HepG2 (cell line): ENCODE results near the gene WNT3A. TPM values are rescaled to one million over a fixed set of nuclear protein-coding genes. Genes with fewer than 3 reads are reported as not detected.

Experiments used
- ATAC-seq: fragments of 200-7000 bp; cut with Tn5 transposase; 3 replicates; pipeline ENCODE4 v1.9.1; 2020; ENCODE audit warnings: mild to moderate bottlenecking, moderate library complexity
- BruUV-seq: library from RNA; stranded (reverse); fragments of 400-500 nt; replicated peaks from 2 replicates; lab custom pipeline; 2021; lab: Mats Ljungman, UMichigan
- CTCF ChIA-PET: fragments of 300-600 bp; formaldehyde crosslinking; extraction: SDS; loops from one replicate; lab custom pipeline; 2021; ENCODE audit warnings: low total read pairs, inconsistent platforms, low intra/inter-chr PET ratio; lab: Yijun Ruan, JAX
- POLR2A ChIA-PET: fragments of 350-600 bp; sonication (Branson Sonifier 250); formaldehyde crosslinking; loops from one replicate; lab custom pipeline; 2020; ENCODE audit warnings: antibody characterized with exemption, inconsistent platforms; lab: Yijun Ruan, JAX
- DNase-seq: peaks from one replicate; pipeline ENCODE4 v3.0.0-alpha.2; 2015; ENCODE audit warnings: low spot score
- FAIRE-seq: peaks from 3 replicates; lab custom pipeline; 2011; peaks lifted over from hg19 to GRCh38; lab: Jason Lieb, UNC
- H2AFZ ChIP-seq: one replicate; pipeline ENCODE4 v1.6.1; 2011; ENCODE audit warnings: low read length, inconsistent platforms
- H3K27ac ChIP-seq: fragments of 300-600 bp; 3 replicates; pipeline ENCODE4 v1.8.0; 2011; ENCODE audit warnings: mixed run types, mild to moderate bottlenecking, mixed read lengths, low read length, inconsistent platforms; ENCODE audit not compliant: insufficient read depth; ENCODE audit errors: extremely low read length
- H3K27me3 ChIP-seq, 2 experiments: fragments of 200-600 bp in 1 of 2; 2 replicates in 1 of 2; 3 replicates in 1 of 2; pipeline versions ENCODE4 v1.6.0 to v1.8.0; 2011; ENCODE audit warnings: low read length in 2 of 2, mild to moderate bottlenecking in 2 of 2, moderate library complexity in 2 of 2, inconsistent platforms in 1 of 2; ENCODE audit not compliant: insufficient read depth in 2 of 2, control insufficient read depth in 1 of 2
- H3K36me3 ChIP-seq, 2 experiments: fragments of 200-600 bp in 1 of 2; replicated peaks in 1 of 2; 2 replicates in 1 of 2; 3 replicates in 1 of 2; pipeline versions ENCODE4 v1.5.1 to v1.8.0; 2011; ENCODE audit warnings: low read length in 2 of 2, inconsistent platforms in 1 of 2; ENCODE audit not compliant: insufficient read depth in 2 of 2, control insufficient read depth in 1 of 2
- H3K4me1 ChIP-seq: 2 replicates; pipeline ENCODE4 v1.5.1; 2012; ENCODE audit warnings: low read length, inconsistent platforms; ENCODE audit not compliant: insufficient read depth
- H3K4me2 ChIP-seq: 2 replicates; pipeline ENCODE4 v1.6.0; 2011; ENCODE audit warnings: low read depth, low read length, inconsistent platforms
- H3K4me3 ChIP-seq, 3 experiments: fragments of 200-600 bp in 1 of 3; sonication (generic), shearing (Covaris generic) in 1 of 3; replicated peaks in 1 of 3; 2 replicates each; pipeline ENCODE4 v1.5.1; 2011 to 2016; ENCODE audit warnings: low read length in 3 of 3, inconsistent platforms in 2 of 3, low read depth in 2 of 3, mild to moderate bottlenecking in 2 of 3, control low read depth in 1 of 3, mixed read lengths in 1 of 3; ENCODE audit not compliant: insufficient read depth in 1 of 3
- H3K79me2 ChIP-seq: one replicate; pipeline ENCODE4 v1.6.1; 2011; ENCODE audit warnings: low read length, inconsistent platforms; ENCODE audit not compliant: insufficient read depth
- H3K9ac ChIP-seq: 2 replicates; pipeline ENCODE4 v1.6.0; 2011; ENCODE audit warnings: mild to moderate bottlenecking, low read depth, low read length, inconsistent platforms; ENCODE audit not compliant: insufficient read depth
- H3K9me3 ChIP-seq: 2 replicates; pipeline ENCODE4 v1.5.1; 2012; ENCODE audit warnings: mild to moderate bottlenecking, low read length
- H4K20me1 ChIP-seq: 2 replicates; pipeline ENCODE4 v1.6.0; 2011; ENCODE audit warnings: inconsistent platforms, mild to moderate bottlenecking, low read length, moderate library complexity; ENCODE audit not compliant: insufficient read depth
- ATF7-NPFF ChIP-seq: sonication (generic); formaldehyde crosslinking; IDR thresholded peaks from 2 replicates; pipeline ENCODE4 v1.8.1; 2023; ENCODE audit warnings: mild to moderate bottlenecking, low read depth, missing genetic modification reagents, moderate library complexity
- CBX1 ChIP-seq: IDR thresholded peaks from one replicate; pipeline ENCODE4 v1.6.1; 2016; ENCODE audit warnings: antibody characterized with exemption, low read depth
- FOSL1 ChIP-seq: sonication (generic); formaldehyde crosslinking; IDR thresholded peaks from 2 replicates; pipeline ENCODE4 v1.9.0; 2021; ENCODE audit warnings: missing genetic modification reagents, borderline replicate concordance
- FOXP1 ChIP-seq, 2 experiments: fragments of 450-650 bp in 1 of 2; IDR thresholded peaks; 2 replicates each; pipeline ENCODE4 v1.6.1; 2017 to 2018; ENCODE audit warnings: antibody characterized with exemption in 1 of 2
- KMT2B ChIP-seq: IDR thresholded peaks from 2 replicates; pipeline ENCODE4 v1.6.1; 2016; ENCODE audit warnings: missing genetic modification reagents, missing compliant biosample characterization
- MED1 ChIP-seq: sonication (generic); formaldehyde crosslinking; IDR thresholded peaks from 2 replicates; pipeline ENCODE4 v1.4.0; 2020; ENCODE audit warnings: missing genetic modification reagents
- ZNF441 ChIP-seq: sonication (generic); formaldehyde crosslinking; IDR thresholded peaks from 2 replicates; pipeline ENCODE4 v1.7.0; 2021; ENCODE audit warnings: missing genetic modification reagents, borderline replicate concordance
- WGBS: methylation state at CpG from one replicate; pipeline ENCODE4 v1.1.6; 2017; ENCODE audit warnings: low lambda C conversion rate; 5-methylcytosine and 5-hydroxymethylcytosine counted together
- in situ Hi-C: cut with HindIII; loops from 2 replicates; pipeline ENCODE4 v1.10.0; 2017; ENCODE audit warnings: low pct_unique_long_range_greater_than_20kb; ENCODE audit not compliant: extremely low pct_ligation_motif_present
- intact Hi-C: fragments of 100-400 bp; cut with micrococcal nuclease; formaldehyde crosslinking; loops from one replicate; pipeline ENCODE4 v1.10.0; 2022; ENCODE audit not compliant: unreplicated experiment
- polyA plus RNA-seq, 8 experiments: library from polyadenylated mRNA; depleted of rRNA in 3 of 8; stranded (reverse) in 7 of 8; unstranded in 1 of 8; fragments of >200 nt; fragmentation: Illumina TruSeq in 4 of 8; extraction: Trizol in 4 of 8; gene quantifications; 2 replicates each; pipeline versions ENCODE4 v1.2.1 to v1.2.3, GENCODE V29; 2011 to 2016; ENCODE audit warnings: low read depth in 4 of 8, missing spikeins in 1 of 8, mixed read lengths in 1 of 8; ENCODE audit not compliant: insufficient read depth in 1 of 8
- total RNA-seq, 5 experiments: library from RNA; depleted of rRNA; stranded (reverse); fragments of >200 nt; fragmentation: Illumina TruSeq; extraction: Trizol; gene quantifications; 2 replicates each; pipeline ENCODE4 v1.2.3, GENCODE V29; 2016; ENCODE audit warnings: low read depth in 1 of 5
- TF ChIP-seq, protein P1 (sequence below): sonication (generic); formaldehyde crosslinking; IDR thresholded peaks from 2 replicates; pipeline ENCODE4 v1.8.1; 2023; ENCODE audit warnings: mild to moderate bottlenecking, missing genetic modification reagents
- TF ChIP-seq, protein P2 (sequence below): sonication (generic); formaldehyde crosslinking; IDR thresholded peaks from 2 replicates; pipeline ENCODE4 v1.5.0; 2020; ENCODE audit warnings: mild to moderate bottlenecking, missing genetic modification reagents, borderline replicate concordance
- TF ChIP-seq, protein P3 (sequence below): sonication (generic); formaldehyde crosslinking; IDR thresholded peaks from 2 replicates; pipeline ENCODE4 v1.8.0; 2022; ENCODE audit warnings: mild to moderate bottlenecking, missing genetic modification reagents; ENCODE audit not compliant: insufficient replicate concordance

Gene WNT3A
- total and polyA plus RNA-seq, 2 of the 13 experiments (the other 11 are each of a cell fraction or from before 2014, with no cell fraction given): not detected

DNA sequence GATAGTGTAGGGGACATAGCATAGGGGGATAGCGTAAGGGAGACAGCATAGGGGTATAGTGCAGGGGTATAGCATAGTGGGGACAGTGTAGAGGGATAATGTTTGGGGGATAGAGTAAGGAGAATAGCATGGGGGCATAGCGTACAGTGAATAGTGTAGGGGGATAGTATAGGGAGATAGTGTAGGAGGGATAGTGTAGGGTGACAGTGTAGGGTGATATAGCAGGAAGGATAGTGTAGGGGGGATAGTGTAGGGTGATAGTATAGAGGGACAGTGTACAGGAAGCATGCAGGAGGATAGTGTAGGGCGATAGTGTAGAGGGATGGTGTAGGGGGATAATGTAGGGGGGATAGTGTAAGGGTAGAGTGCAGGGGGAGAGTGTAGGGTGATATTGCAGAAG is 64.1 kb downstream of the WNT3A start:
- H3K9me3 ChIP-seq: no peaks in the 10 kb centered on the region
- in situ Hi-C loops: no loop called here
- no peak overlapping the region for H2AFZ ChIP-seq
- WGBS: 42% methylated on average over 3 of the region's 3 CpGs
- no peak overlapping the region for H3K4me2 ChIP-seq
- no peak overlapping the region for H3K4me3 ChIP-seq
- H3K4me1 ChIP-seq: no peaks in the 10 kb centered on the region
- no peak overlapping the region for H3K9ac ChIP-seq
- no peak overlapping the region for H3K27ac ChIP-seq
- ChIA-PET CTCF (no interaction called here), POLR2A (no interaction called here)
- no TSS peak for BruUV-seq
- no peak for DNase-seq
- no peak for TF ChIP-seq ATF7-NPFF (CRISPR knock-in tag)
- TF ChIP-seq, protein P1, sequence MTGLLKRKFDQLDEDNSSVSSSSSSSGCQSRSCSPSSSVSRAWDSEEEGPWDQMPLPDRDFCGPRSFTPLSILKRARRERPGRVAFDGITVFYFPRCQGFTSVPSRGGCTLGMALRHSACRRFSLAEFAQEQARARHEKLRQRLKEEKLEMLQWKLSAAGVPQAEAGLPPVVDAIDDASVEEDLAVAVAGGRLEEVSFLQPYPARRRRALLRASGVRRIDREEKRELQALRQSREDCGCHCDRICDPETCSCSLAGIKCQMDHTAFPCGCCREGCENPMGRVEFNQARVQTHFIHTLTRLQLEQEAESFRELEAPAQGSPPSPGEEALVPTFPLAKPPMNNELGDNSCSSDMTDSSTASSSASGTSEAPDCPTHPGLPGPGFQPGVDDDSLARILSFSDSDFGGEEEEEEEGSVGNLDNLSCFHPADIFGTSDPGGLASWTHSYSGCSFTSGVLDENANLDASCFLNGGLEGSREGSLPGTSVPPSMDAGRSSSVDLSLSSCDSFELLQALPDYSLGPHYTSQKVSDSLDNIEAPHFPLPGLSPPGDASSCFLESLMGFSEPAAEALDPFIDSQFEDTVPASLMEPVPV: no peak
- intact Hi-C loops: no loop called here
- peaks cover 10 to 23% of the 10 kb centered on the region in 2 experiments; a peak in 4 of 5 replicates for H3K27me3 ChIP-seq
- H4K20me1 ChIP-seq: no peaks in the 10 kb centered on the region
- ATAC-seq: no peak
- FAIRE-seq: no peak
- no peaks in the 10 kb centered on the region for H3K79me2 ChIP-seq
- no peaks in the 10 kb centered on the region for H3K36me3 ChIP-seq

DNA sequence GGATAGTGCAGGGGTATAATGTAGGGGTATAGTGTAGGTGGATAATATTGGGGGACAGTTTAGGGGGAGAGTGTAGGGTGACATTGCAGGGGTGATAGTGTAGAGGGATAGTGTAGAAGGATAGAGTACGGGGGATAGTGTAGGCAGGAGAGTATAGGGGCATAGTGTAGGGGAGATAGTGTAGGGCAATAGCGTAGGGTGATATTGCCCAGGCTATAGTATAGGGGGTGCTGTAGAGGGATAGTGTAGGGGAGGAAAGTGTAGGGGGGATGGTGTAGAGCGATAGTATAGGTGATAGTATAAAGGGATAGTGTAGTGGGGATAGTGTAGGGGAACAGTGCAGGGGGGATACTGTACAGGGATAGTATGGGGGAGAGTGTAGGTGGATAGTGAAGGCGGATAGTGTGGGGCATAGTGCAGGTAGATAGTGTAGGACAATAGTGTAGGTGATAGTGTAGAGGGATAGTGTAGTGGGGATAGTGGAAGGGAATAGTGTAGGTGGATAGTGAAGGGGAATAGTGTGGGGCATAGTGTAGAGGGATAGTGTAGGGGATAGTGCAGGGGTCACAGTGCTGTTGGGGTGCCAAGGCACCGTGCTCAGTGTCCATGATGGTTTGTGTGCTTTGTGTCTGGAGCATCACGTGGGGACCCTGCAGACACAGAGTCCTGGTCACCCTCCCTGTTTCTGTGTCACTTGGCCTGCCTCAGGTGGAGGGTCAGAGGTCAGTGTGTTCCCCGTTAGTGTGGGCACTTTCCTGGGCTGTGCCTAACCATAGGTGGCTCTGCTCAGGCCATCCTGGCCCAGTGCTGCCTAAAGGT is 65.2 kb downstream of the WNT3A start:
- POLR2A ChIA-PET: no interaction called here
- intact Hi-C loops: no loop called here
- TF ChIP-seq KMT2B (CRISPR knock-in tag) (no peak), FOSL1 (CRISPR knock-in tag) (no peak), MED1 (CRISPR knock-in tag) (no peak), CBX1 (no peak), FOXP1 (IDR thresholded peaks at IDR 0.05) (no peak), FOXP1 (CRISPR knock-in tag; IDR thresholded peaks at IDR 0.05) (no peak), ZNF441 (CRISPR knock-in tag) (no peak)
- TF ChIP-seq, protein P2, sequence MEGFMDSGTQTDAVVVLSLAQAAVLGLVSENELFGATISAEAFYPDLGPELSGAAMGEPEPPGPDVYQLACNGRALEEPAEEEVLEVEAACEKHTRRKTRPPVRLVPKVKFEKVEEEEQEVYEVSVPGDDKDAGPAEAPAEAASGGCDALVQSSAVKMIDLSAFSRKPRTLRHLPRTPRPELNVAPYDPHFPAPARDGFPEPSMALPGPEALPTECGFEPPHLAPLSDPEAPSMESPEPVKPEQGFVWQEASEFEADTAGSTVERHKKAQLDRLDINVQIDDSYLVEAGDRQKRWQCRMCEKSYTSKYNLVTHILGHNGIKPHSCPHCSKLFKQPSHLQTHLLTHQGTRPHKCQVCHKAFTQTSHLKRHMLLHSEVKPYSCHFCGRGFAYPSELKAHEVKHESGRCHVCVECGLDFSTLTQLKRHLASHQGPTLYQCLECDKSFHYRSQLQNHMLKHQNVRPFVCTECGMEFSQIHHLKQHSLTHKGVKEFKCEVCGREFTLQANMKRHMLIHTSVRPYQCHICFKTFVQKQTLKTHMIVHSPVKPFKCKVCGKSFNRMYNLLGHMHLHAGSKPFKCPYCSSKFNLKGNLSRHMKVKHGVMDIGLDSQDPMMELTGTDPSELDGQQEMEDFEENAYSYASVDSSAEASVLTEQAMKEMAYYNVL (CRISPR knock-in tag): no peak
- TF ChIP-seq, protein P3, sequence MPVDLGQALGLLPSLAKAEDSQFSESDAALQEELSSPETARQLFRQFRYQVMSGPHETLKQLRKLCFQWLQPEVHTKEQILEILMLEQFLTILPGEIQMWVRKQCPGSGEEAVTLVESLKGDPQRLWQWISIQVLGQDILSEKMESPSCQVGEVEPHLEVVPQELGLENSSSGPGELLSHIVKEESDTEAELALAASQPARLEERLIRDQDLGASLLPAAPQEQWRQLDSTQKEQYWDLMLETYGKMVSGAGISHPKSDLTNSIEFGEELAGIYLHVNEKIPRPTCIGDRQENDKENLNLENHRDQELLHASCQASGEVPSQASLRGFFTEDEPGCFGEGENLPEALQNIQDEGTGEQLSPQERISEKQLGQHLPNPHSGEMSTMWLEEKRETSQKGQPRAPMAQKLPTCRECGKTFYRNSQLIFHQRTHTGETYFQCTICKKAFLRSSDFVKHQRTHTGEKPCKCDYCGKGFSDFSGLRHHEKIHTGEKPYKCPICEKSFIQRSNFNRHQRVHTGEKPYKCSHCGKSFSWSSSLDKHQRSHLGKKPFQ (CRISPR knock-in tag): no peak

More for the DNA sequence above, 65.2 kb downstream of the WNT3A start:
- DNase-seq: no peak
- Histone ChIP-seq H2AFZ (no peak overlapping the region), H3K79me2 (no peaks in the 10 kb centered on the region), H3K4me2 (no peak overlapping the region), H3K36me3 (no peaks in the 10 kb centered on the region), H4K20me1 (no peaks in the 10 kb centered on the region; the same call in 1 of the 2 replicates), H3K9ac (no peak overlapping the region), H3K27me3 (peaks cover 11 to 27% of the 10 kb centered on the region in 2 experiments; a peak in 4 of 5 replicates), H3K4me3 (no peak overlapping the region), H3K27ac (no peak overlapping the region), H3K4me1 (no peaks in the 10 kb centered on the region), H3K9me3 (no peaks in the 10 kb centered on the region)
- 14% methylated on average over 6 of the region's 7 CpGs for WGBS
- FAIRE-seq: no peak
- BruUV-seq: no TSS peak
- ATAC-seq: peak; percentile 12; the same call in 2 of the 3 replicates
- CTCF ChIA-PET: no interaction called here
- in situ Hi-C loops: no loop called here
